ENCODE data around the gene PDIA6.

PDIA6 gene

DNA sequence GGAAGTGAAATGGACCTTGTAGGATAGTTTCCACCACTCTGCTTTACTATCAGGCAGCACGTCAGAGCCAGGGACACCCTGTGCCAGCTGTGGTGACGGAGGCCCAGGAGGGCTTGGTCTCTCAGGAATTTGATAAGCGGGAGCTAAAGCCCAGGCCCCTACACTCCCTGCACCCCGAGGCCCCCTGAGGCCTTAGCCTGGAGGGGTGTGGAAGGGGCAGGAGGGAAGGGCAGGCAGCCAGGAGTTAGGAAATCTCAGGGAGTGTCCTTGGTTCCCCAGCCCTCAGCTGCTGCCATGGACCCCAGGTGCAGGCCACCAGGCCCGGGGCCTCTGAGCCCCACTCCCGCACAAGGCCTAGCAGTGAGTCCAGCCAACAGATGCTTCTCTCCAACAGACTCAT is 38.2 kb downstream of the PDIA6 start:
- no peak overlapping the region for H3K27ac ChIP-seq (replicated peaks)
- H3K27me3 ChIP-seq (ENCODE audit: insufficient read depth, poor library complexity, severe bottlenecking) = no peaks in the 10 kb centered on the region
- H3K4me3 ChIP-seq (replicated peaks; ENCODE audit: insufficient read depth, low read length) = no peak overlapping the region
- TF ChIP-seq, protein P1, sequence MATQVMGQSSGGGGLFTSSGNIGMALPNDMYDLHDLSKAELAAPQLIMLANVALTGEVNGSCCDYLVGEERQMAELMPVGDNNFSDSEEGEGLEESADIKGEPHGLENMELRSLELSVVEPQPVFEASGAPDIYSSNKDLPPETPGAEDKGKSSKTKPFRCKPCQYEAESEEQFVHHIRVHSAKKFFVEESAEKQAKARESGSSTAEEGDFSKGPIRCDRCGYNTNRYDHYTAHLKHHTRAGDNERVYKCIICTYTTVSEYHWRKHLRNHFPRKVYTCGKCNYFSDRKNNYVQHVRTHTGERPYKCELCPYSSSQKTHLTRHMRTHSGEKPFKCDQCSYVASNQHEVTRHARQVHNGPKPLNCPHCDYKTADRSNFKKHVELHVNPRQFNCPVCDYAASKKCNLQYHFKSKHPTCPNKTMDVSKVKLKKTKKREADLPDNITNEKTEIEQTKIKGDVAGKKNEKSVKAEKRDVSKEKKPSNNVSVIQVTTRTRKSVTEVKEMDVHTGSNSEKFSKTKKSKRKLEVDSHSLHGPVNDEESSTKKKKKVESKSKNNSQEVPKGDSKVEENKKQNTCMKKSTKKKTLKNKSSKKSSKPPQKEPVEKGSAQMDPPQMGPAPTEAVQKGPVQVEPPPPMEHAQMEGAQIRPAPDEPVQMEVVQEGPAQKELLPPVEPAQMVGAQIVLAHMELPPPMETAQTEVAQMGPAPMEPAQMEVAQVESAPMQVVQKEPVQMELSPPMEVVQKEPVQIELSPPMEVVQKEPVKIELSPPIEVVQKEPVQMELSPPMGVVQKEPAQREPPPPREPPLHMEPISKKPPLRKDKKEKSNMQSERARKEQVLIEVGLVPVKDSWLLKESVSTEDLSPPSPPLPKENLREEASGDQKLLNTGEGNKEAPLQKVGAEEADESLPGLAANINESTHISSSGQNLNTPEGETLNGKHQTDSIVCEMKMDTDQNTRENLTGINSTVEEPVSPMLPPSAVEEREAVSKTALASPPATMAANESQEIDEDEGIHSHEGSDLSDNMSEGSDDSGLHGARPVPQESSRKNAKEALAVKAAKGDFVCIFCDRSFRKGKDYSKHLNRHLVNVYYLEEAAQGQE (IDR thresholded peaks at IDR 0.05; ENCODE audit: insufficient replicate concordance, low read depth) = no peak
- no peak for TF ChIP-seq POLR2AphosphoS5 (IDR thresholded peaks at IDR 0.05; ENCODE audit: low read depth)
- TF ChIP-seq GABPA (IDR thresholded peaks at IDR 0.05; ENCODE audit: low read depth) = no peak
- no peak for TF ChIP-seq SPI1 (IDR thresholded peaks at IDR 0.05; ENCODE audit: borderline replicate concordance, low read depth)
- TF ChIP-seq, protein P2, sequence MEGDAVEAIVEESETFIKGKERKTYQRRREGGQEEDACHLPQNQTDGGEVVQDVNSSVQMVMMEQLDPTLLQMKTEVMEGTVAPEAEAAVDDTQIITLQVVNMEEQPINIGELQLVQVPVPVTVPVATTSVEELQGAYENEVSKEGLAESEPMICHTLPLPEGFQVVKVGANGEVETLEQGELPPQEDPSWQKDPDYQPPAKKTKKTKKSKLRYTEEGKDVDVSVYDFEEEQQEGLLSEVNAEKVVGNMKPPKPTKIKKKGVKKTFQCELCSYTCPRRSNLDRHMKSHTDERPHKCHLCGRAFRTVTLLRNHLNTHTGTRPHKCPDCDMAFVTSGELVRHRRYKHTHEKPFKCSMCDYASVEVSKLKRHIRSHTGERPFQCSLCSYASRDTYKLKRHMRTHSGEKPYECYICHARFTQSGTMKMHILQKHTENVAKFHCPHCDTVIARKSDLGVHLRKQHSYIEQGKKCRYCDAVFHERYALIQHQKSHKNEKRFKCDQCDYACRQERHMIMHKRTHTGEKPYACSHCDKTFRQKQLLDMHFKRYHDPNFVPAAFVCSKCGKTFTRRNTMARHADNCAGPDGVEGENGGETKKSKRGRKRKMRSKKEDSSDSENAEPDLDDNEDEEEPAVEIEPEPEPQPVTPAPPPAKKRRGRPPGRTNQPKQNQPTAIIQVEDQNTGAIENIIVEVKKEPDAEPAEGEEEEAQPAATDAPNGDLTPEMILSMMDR (IDR thresholded peaks at IDR 0.05; ENCODE audit: insufficient read depth, low read length) = no peak
- no peak for DNase-seq (ENCODE audit: low read depth in 1 of 2, low spot score in 1 of 2)

DNA sequence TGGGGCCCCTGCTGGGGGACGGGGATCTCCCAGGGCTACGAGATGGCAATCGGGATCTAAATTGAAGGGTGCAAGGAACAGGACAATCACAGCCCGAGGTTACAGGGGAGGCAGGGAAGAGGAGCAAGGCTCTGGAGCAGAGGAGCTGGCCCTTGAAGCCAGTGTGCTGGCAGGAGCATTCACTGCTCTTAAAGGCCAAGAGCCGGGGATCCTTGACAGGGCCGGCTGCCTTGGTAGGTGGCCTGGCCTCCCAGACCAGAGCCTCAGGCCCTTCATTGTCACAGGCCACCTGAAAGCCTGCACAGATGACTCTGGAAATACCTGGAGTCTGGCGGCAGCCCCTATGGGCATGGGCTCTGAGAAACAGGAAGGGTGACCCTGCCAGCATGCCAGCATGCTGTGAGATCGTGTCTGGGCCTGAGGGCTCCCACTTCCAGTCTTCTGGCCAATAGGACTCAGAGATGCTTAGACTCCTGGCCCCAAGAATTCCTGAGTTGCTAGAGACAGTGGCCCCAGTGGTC is 38.7 kb downstream of the PDIA6 start:
- no peak for DNase-seq (ENCODE audit: low read depth in 1 of 2, low spot score in 1 of 2)
- Histone ChIP-seq H3K27ac (replicated peaks) (no peak overlapping the region), H3K4me3 (replicated peaks; ENCODE audit: insufficient read depth, low read length) (no peak overlapping the region), H3K27me3 (ENCODE audit: insufficient read depth, poor library complexity, severe bottlenecking) (peaks cover 3% of the 10 kb centered on the region)
- TF ChIP-seq, protein P1 (IDR thresholded peaks at IDR 0.05; ENCODE audit: insufficient replicate concordance, low read depth) = no peak
- TF ChIP-seq POLR2AphosphoS5 (IDR thresholded peaks at IDR 0.05; ENCODE audit: low read depth) = no peak
- TF ChIP-seq GABPA (IDR thresholded peaks at IDR 0.05; ENCODE audit: low read depth) = no peak
- TF ChIP-seq, protein P2 (IDR thresholded peaks at IDR 0.05; ENCODE audit: insufficient read depth, low read length) = no peak
- TF ChIP-seq SPI1 (IDR thresholded peaks at IDR 0.05; ENCODE audit: borderline replicate concordance, low read depth) = no peak

DNA sequence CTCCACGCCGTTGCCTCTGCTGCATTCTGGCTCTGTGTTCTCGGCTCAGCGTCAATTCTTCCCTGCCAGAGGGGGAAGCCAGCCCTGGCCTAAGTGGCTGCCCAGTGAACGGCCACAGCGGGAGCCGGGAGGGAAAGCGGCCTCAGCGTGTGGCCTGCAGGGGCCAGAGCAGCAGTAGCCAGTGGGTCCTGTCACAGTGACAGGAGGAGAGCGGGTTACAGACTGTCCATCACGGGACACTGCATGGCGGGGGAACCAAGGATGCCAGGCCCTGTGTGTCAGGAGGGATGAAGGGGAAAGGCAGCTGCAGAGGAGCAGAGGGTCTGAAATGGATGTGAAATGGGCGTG is 39.7 kb downstream of the PDIA6 start:
- TF ChIP-seq, protein P2 (IDR thresholded peaks at IDR 0.05; ENCODE audit: insufficient read depth, low read length) = no peak
- TF ChIP-seq POLR2AphosphoS5 (IDR thresholded peaks at IDR 0.05; ENCODE audit: low read depth) = no peak
- TF ChIP-seq, protein P1 (IDR thresholded peaks at IDR 0.05; ENCODE audit: insufficient replicate concordance, low read depth) = no peak
- no peak for TF ChIP-seq GABPA (IDR thresholded peaks at IDR 0.05; ENCODE audit: low read depth)
- TF ChIP-seq SPI1 (IDR thresholded peaks at IDR 0.05; ENCODE audit: borderline replicate concordance, low read depth) = no peak
- H3K4me3 ChIP-seq (replicated peaks; ENCODE audit: insufficient read depth, low read length) = no peak overlapping the region
- H3K27me3 ChIP-seq (ENCODE audit: insufficient read depth, poor library complexity, severe bottlenecking) = peaks cover 7% of the 10 kb centered on the region
- no peak for DNase-seq (ENCODE audit: low read depth in 1 of 2, low spot score in 1 of 2)
- no peak overlapping the region for H3K27ac ChIP-seq (replicated peaks)

All from HL-60 (cell line).